SK-N-SH treated with all-trans-retinoic acid at 6 μM for 48 hours (cell line): ENCODE data around the gene STX18.

Source experiments
- ARNTL ChIP-seq: fragments of 450-650 bp; formaldehyde crosslinking; IDR thresholded peaks from 2 replicates; pipeline ENCODE4 v1.5.0; 2020; ENCODE audit warnings: low read depth, mild to moderate bottlenecking, moderate library complexity, borderline replicate concordance
- BACH2 ChIP-seq: fragments of 250-450 bp; sonication (Bioruptor Pico); IDR thresholded peaks from 2 replicates; pipeline ENCODE4 v1.9.0; 2021; ENCODE audit warnings: mild to moderate bottlenecking, borderline replicate concordance
- CSDC2 ChIP-seq: fragments of 250-450 bp; sonication (Bioruptor Pico); IDR thresholded peaks from 2 replicates; pipeline ENCODE4 v1.5.0; 2020; ENCODE audit warnings: mild to moderate bottlenecking, moderate library complexity
- ESRRG ChIP-seq: fragments of 250-450 bp; sonication (Bioruptor Pico); IDR thresholded peaks from 2 replicates; pipeline ENCODE4 v1.6.1; 2021; ENCODE audit warnings: mild to moderate bottlenecking
- GLIS3 ChIP-seq: fragments of 250-450 bp; sonication (Bioruptor Pico); IDR thresholded peaks from 2 replicates; pipeline ENCODE4 v1.5.0; 2020; ENCODE audit warnings: mild to moderate bottlenecking, moderate library complexity
- OSR1 ChIP-seq: fragments of 250-450 bp; sonication (Bioruptor Pico); IDR thresholded peaks from 2 replicates; pipeline ENCODE4 v1.8.0; 2022; ENCODE audit warnings: moderate library complexity, mild to moderate bottlenecking, inconsistent platforms
- TF ChIP-seq, protein P1 (sequence below): fragments of 250-450 bp; sonication (Bioruptor Pico); IDR thresholded peaks from 2 replicates; pipeline ENCODE4 v1.5.1; 2020; ENCODE audit warnings: low read depth, mild to moderate bottlenecking, moderate library complexity

DNA sequence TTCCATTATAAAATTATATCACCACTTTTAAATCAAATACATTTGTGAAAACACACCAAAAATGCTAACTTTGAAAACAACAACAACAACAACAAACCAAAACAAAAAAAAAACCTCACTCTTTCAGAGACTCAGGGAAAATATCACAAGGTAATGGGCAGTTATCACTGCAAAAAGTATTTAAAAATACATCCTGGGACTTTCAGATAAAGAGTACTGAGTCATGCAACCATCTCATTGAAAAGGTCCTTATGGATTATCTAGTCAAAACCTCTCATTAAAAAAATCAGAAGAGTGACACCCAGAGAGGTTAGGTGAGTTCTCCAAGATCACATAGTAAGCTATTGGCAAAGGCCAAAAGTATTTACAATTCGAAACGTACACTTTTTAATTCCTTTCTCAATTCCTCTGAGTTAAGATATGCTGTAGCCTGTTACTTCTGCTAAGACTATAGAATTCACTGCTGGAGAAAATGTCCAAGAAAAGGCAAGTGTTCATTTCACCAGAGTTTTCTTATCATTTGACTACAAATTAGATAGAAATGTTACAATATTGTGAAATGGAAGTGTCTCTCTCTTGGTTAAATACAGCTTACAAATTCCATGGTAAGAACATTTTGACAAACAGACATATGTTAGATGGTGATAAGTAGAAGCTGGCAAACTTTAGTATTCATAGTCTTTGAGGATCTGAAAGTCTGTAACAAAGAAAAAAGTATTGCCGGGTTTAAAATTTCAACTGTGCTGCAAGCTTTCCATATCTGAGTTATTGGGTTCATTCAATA is 9.3 kb downstream of the STX18 start:
- TF ChIP-seq ARNTL = no peak
- no peak for TF ChIP-seq BACH2
- no peak for TF ChIP-seq ESRRG (CRISPR knock-in tag)
- no peak for TF ChIP-seq CSDC2
- TF ChIP-seq, protein P1, sequence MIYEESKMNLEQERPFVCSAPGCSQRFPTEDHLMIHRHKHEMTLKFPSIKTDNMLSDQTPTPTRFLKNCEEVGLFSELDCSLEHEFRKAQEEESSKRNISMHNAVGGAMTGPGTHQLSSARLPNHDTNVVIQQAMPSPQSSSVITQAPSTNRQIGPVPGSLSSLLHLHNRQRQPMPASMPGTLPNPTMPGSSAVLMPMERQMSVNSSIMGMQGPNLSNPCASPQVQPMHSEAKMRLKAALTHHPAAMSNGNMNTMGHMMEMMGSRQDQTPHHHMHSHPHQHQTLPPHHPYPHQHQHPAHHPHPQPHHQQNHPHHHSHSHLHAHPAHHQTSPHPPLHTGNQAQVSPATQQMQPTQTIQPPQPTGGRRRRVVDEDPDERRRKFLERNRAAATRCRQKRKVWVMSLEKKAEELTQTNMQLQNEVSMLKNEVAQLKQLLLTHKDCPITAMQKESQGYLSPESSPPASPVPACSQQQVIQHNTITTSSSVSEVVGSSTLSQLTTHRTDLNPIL (CRISPR knock-in tag) = no peak
- no peak for TF ChIP-seq OSR1
- TF ChIP-seq GLIS3 (CRISPR knock-in tag) = no peak
